Liver (tissue), 9 donors: ENCODE data around the gene PLEKHA7. TPM values are rescaled to one million over a fixed set of nuclear protein-coding genes. Genes with fewer than 3 reads are reported as not detected.

Source experiments
- DNase-seq: peaks from one replicate; pipeline ENCODE4 v3.0.0-alpha.2; 2017; ENCODE audit warnings: low spot score
- H3K27ac ChIP-seq, 2 donors: one replicate each; pipeline ENCODE4 v1.7.0; 2013; ENCODE audit warnings: inconsistent platforms in 2 of 2, low read length in 2 of 2, control low read depth in 1 of 2, low read depth in 1 of 2, mild to moderate bottlenecking in 1 of 2
- H3K27me3 ChIP-seq, 4 donors: one replicate each; pipeline versions ENCODE4 v1.6.1 to v1.7.0; 2013; ENCODE audit warnings: low read length in 3 of 4, inconsistent platforms in 1 of 4, mild to moderate bottlenecking in 1 of 4, moderate library complexity in 1 of 4; ENCODE audit not compliant: control insufficient read depth in 4 of 4, insufficient read depth in 4 of 4
- H3K36me3 ChIP-seq, 4 donors: one replicate each; pipeline versions ENCODE4 v1.6.1 to v1.7.0; 2013; ENCODE audit warnings: low read length in 3 of 4, mild to moderate bottlenecking in 3 of 4, low read depth in 1 of 4, moderate library complexity in 1 of 4; ENCODE audit not compliant: control insufficient read depth in 4 of 4, insufficient read depth in 3 of 4
- H3K4me1 ChIP-seq, 4 donors: one replicate each; pipeline versions ENCODE4 v1.6.1 to v1.7.0; 2013; ENCODE audit warnings: low read length in 3 of 4, mild to moderate bottlenecking in 3 of 4, moderate library complexity in 1 of 4; ENCODE audit not compliant: control insufficient read depth in 4 of 4, insufficient read depth in 4 of 4
- H3K4me3 ChIP-seq, 3 donors: one replicate each; pipeline versions ENCODE4 v1.6.1 to v1.7.0; 2013; ENCODE audit warnings: low read length in 3 of 3, control low read depth in 1 of 3, low read depth in 1 of 3, mild to moderate bottlenecking in 1 of 3
- H3K9ac ChIP-seq, 2 donors: one replicate each; pipeline ENCODE4 v1.7.0; 2013; ENCODE audit warnings: low read length in 2 of 2, mild to moderate bottlenecking in 2 of 2, moderate library complexity in 2 of 2, control low read depth in 1 of 2, low read depth in 1 of 2
- H3K9me3 ChIP-seq, 4 donors: one replicate each; pipeline versions ENCODE4 v1.6.1 to v1.7.0; 2013; ENCODE audit warnings: low read length in 3 of 4; ENCODE audit not compliant: control insufficient read depth in 4 of 4
- ATF3 ChIP-seq: IDR thresholded peaks from 2 replicates; pipeline ENCODE4 v1.6.1; 2016; ENCODE audit warnings: antibody characterized with exemption
- CTCF ChIP-seq: fragments of 150-350 bp; IDR thresholded peaks from 2 replicates; pipeline ENCODE4 v1.5.1; 2017; ENCODE audit warnings: improper control_type of control experiment, low read depth, low read length; ENCODE audit not compliant: missing input control
- EGR1 ChIP-seq, 2 donors: IDR thresholded peaks; 2 replicates each; pipeline ENCODE4 v1.6.1; 2016 to 2018; ENCODE audit warnings: antibody characterized with exemption in 2 of 2, low read depth in 2 of 2
- FOXA1 ChIP-seq: IDR thresholded peaks from 2 replicates; pipeline ENCODE4 v1.6.1; 2016; ENCODE audit warnings: antibody characterized with exemption
- FOXA2 ChIP-seq: IDR thresholded peaks from 2 replicates; pipeline ENCODE4 v1.6.1; 2016; ENCODE audit warnings: antibody characterized with exemption
- GABPA ChIP-seq, 2 donors: IDR thresholded peaks in 1 of 2; conservative IDR thresholded peaks in 1 of 2; 2 replicates each; pipeline ENCODE4 v1.6.1; 2016; ENCODE audit warnings: antibody characterized with exemption in 2 of 2, mild to moderate bottlenecking in 1 of 2, moderate library complexity in 1 of 2
- HNF4A ChIP-seq, 2 donors: conservative IDR thresholded peaks; 2 replicates each; pipeline ENCODE4 v1.6.1; 2016; ENCODE audit warnings: antibody characterized with exemption in 2 of 2, mild to moderate bottlenecking in 2 of 2
- HNF4G ChIP-seq: IDR thresholded peaks from 2 replicates; pipeline ENCODE4 v1.6.1; 2016; ENCODE audit warnings: antibody characterized with exemption
- JUND ChIP-seq, 2 donors: IDR thresholded peaks; 2 replicates each; pipeline ENCODE4 v1.6.1; 2016; ENCODE audit warnings: antibody characterized with exemption in 2 of 2
- MAX ChIP-seq: IDR thresholded peaks from 2 replicates; pipeline ENCODE4 v1.6.1; 2016; ENCODE audit warnings: antibody characterized with exemption
- NR2F2 ChIP-seq: IDR thresholded peaks from 2 replicates; pipeline ENCODE4 v1.6.1; 2016; ENCODE audit warnings: antibody characterized with exemption
- RAD21 ChIP-seq, 2 donors: IDR thresholded peaks; 2 replicates each; pipeline ENCODE4 v1.6.1; 2016; ENCODE audit warnings: antibody characterized with exemption in 2 of 2, mild to moderate bottlenecking in 2 of 2
- REST ChIP-seq: IDR thresholded peaks from 2 replicates; pipeline ENCODE4 v1.6.1; 2016; ENCODE audit warnings: antibody characterized with exemption, mild to moderate bottlenecking
- RXRA ChIP-seq, 2 donors: IDR thresholded peaks; 2 replicates each; pipeline ENCODE4 v1.6.1; 2017 to 2018; ENCODE audit warnings: antibody characterized with exemption in 2 of 2, mild to moderate bottlenecking in 1 of 2
- SP1 ChIP-seq: IDR thresholded peaks from 2 replicates; pipeline ENCODE4 v1.6.1; 2018; ENCODE audit warnings: antibody characterized with exemption, mild to moderate bottlenecking
- TAF1 ChIP-seq: conservative IDR thresholded peaks from 2 replicates; pipeline ENCODE4 v1.6.1; 2016; ENCODE audit warnings: antibody characterized with exemption, mild to moderate bottlenecking
- YY1 ChIP-seq: IDR thresholded peaks from 2 replicates; pipeline ENCODE4 v1.6.1; 2016; ENCODE audit warnings: antibody characterized with exemption, mild to moderate bottlenecking
- ZBTB33 ChIP-seq: IDR thresholded peaks from 2 replicates; pipeline ENCODE4 v1.6.1; 2016; ENCODE audit warnings: antibody characterized with exemption
- WGBS: extraction: QIAGEN DNeasy Blood & Tissue Kit; methylation state at CpG from one replicate; pipeline ENCODE4 v1.1.7; 2013; 5-methylcytosine and 5-hydroxymethylcytosine counted together
- polyA plus RNA-seq, 2 donors: library from polyadenylated mRNA; stranded (reverse) in 1 of 2; unstranded in 1 of 2; fragments of 200-250 nt in 1 of 2; fragments of >200 nt in 1 of 2; fragmentation: Nextera tagmentation in 1 of 2; extraction: Ambion mirVana in 1 of 2; gene quantifications; one replicate each; pipeline versions ENCODE4 v1.2.1 to v1.2.3, GENCODE V29; 2013 to 2015
- total RNA-seq, 2 donors: library from RNA; depleted of rRNA; stranded (reverse); fragments of >200 nt; gene quantifications; one replicate each; pipeline ENCODE4 v1.2.3, GENCODE V29; 2014
- donor health status: healthy.
- donor health status: healthy.
- donor health status: healthy.
- donor health status: healthy.
- donor health status: healthy.

PLEKHA7 gene
- total and polyA plus RNA-seq, 4 donors: 6.1 to 28.8 (median 8.5) TPM

- 26% methylated on average over 4 of the region's 4 CpGs for WGBS
- Histone ChIP-seq H3K4me1 (peaks cover 15 to 34% (median 20%) of the 10 kb centered on the region in 4 donors), H3K4me3 (no peak overlapping the region), H3K27me3 (no peaks in the 10 kb centered on the region), H3K9me3 (no peaks in the 10 kb centered on the region), H3K9ac (no peak overlapping the region), H3K27ac (no peak overlapping the region), H3K36me3 (no peaks in the 10 kb centered on the region)
- no peak for TF ChIP-seq TAF1
- TF ChIP-seq RAD21 (IDR thresholded peaks at IDR 0.05): no peak
- TF ChIP-seq NR2F2: no peak
- no peak for TF ChIP-seq ZBTB33
- no peak for TF ChIP-seq HNF4G
- no peak for TF ChIP-seq GABPA (IDR thresholded peaks at IDR 0.05 in 1 of 2, conservative IDR thresholded peaks at IDR 0.05 in 1 of 2)
- TF ChIP-seq YY1: no peak
- TF ChIP-seq JUND (IDR thresholded peaks at IDR 0.05): no peak
- TF ChIP-seq REST: no peak
- no peak for TF ChIP-seq EGR1 (IDR thresholded peaks at IDR 0.05; ENCODE audit: low read depth in 2 of 2)
- no peak for TF ChIP-seq HNF4A (conservative IDR thresholded peaks at IDR 0.05)
- no peak for TF ChIP-seq FOXA1
- no peak for TF ChIP-seq MAX
- no peak for TF ChIP-seq RXRA (IDR thresholded peaks at IDR 0.05)
- TF ChIP-seq SP1: no peak
- no peak for TF ChIP-seq FOXA2
- no peak for TF ChIP-seq CTCF
- no peak for TF ChIP-seq ATF3
- no peak for DNase-seq
Observed at GRCh38 chr11:16924462-16924825, 89.8 kb downstream of the PLEKHA7 start.

- Histone ChIP-seq H3K27me3 (no peaks in the 10 kb centered on the region), H3K9me3 (no peaks in the 10 kb centered on the region), H3K4me3 (no peak overlapping the region), H3K27ac (no peak overlapping the region), H3K36me3 (no peaks in the 10 kb centered on the region), H3K4me1 (peaks cover 15 to 34% (median 20%) of the 10 kb centered on the region in 4 donors), H3K9ac (no peak overlapping the region)
- DNase-seq: no peak
- 76% methylated on average over 4 of the region's 4 CpGs for WGBS
- TF ChIP-seq EGR1 (IDR thresholded peaks at IDR 0.05; ENCODE audit: low read depth in 2 of 2) (no peak), HNF4A (conservative IDR thresholded peaks at IDR 0.05) (no peak), REST (no peak), NR2F2 (no peak), ATF3 (no peak), TAF1 (no peak), JUND (IDR thresholded peaks at IDR 0.05) (no peak), RAD21 (IDR thresholded peaks at IDR 0.05) (no peak), ZBTB33 (no peak)
Observed at GRCh38 chr11:16923987-16924386, 90.2 kb downstream of the PLEKHA7 start.
